Glutamatergic neuron (in vitro differentiated cells): ENCODE results near the gene CAP2. TPM values are rescaled to one million over a fixed set of nuclear protein-coding genes. Genes with fewer than 3 reads are reported as not detected.
A peak's percentile ranks its signal among the peaks of the same experiment; 100 is the strongest.

Source experiments
- DNase-seq: peaks from one replicate; pipeline ENCODE4 v3.0.0; 2022
- H3K27ac Mint-ChIP-seq: one replicate; pipeline ENCODE4 v1.8.0; 2020; ENCODE audit warnings: mild to moderate bottlenecking, mixed read lengths, inconsistent platforms; ENCODE audit not compliant: unreplicated experiment
- H3K27me3 Mint-ChIP-seq: one replicate; pipeline ENCODE4 v1.8.0; 2020; ENCODE audit warnings: mild to moderate bottlenecking, moderate library complexity, mixed read lengths, inconsistent platforms; ENCODE audit not compliant: unreplicated experiment
- H3K36me3 Mint-ChIP-seq: one replicate; pipeline ENCODE4 v1.8.0; 2020; ENCODE audit warnings: mild to moderate bottlenecking, mixed read lengths, inconsistent platforms; ENCODE audit not compliant: unreplicated experiment
- H3K4me1 Mint-ChIP-seq: one replicate; pipeline ENCODE4 v1.8.0; 2020; ENCODE audit warnings: mild to moderate bottlenecking, low read depth, mixed read lengths, inconsistent platforms; ENCODE audit not compliant: unreplicated experiment
- H3K4me3 Mint-ChIP-seq: one replicate; pipeline ENCODE4 v1.8.0; 2020; ENCODE audit warnings: mild to moderate bottlenecking, mixed read lengths, inconsistent platforms; ENCODE audit not compliant: unreplicated experiment
- H3K9me3 Mint-ChIP-seq: one replicate; pipeline ENCODE4 v1.8.0; 2020; ENCODE audit warnings: mild to moderate bottlenecking, moderate library complexity, mixed read lengths, inconsistent platforms; ENCODE audit not compliant: unreplicated experiment
- total RNA-seq: library from RNA; stranded (reverse); fragmentation: NEBNext Ultra II Directional; extraction: Animal tissue kit (Norgen Biotek cat#: 25700); gene quantifications from one replicate; pipeline ENCODE4 v1.2.1, GENCODE V29; 2021; ENCODE audit not compliant: unreplicated experiment
- TF ChIP-seq, protein P1 (sequence below): fragments of 200-600 bp; sonication (generic); IDR thresholded peaks from one replicate; pipeline ENCODE4 v1.5.0; 2021; ENCODE audit not compliant: partially characterized antibody, unreplicated experiment

CAP2 gene
- total RNA-seq, 1 donor from 2014 or later: 24.4 TPM

DNA sequence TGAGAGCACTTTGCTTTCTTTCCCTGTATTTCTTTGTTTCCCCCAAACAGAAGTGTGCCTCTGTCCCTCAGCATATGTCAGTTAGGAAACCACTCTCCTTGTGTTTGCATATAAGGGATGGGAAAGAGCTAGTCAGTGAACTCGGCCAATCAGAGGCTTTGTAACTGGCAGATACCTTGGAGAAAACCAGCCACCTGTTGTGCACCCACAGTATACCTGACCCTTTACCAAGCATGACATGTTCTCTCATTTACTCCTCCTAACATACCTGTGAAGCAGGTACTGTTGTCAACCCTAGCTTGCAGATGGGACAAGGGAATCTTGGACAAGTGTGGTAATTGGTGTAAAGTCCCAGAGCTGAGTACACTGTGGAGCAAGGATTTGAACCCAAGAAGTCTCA is 110.6 kb downstream of the CAP2 start:
- Mint-ChIP-seq H3K9me3 (peaks cover 3% of the 10 kb centered on the region), H3K27me3 (no peaks in the 10 kb centered on the region), H3K27ac (peak overlapping the region; percentile 86), H3K4me3 (peak overlapping the region; percentile 13), H3K36me3 (no peaks in the 10 kb centered on the region), H3K4me1 (peaks cover 20% of the 10 kb centered on the region)
- no peak for DNase-seq
- TF ChIP-seq, protein P1, sequence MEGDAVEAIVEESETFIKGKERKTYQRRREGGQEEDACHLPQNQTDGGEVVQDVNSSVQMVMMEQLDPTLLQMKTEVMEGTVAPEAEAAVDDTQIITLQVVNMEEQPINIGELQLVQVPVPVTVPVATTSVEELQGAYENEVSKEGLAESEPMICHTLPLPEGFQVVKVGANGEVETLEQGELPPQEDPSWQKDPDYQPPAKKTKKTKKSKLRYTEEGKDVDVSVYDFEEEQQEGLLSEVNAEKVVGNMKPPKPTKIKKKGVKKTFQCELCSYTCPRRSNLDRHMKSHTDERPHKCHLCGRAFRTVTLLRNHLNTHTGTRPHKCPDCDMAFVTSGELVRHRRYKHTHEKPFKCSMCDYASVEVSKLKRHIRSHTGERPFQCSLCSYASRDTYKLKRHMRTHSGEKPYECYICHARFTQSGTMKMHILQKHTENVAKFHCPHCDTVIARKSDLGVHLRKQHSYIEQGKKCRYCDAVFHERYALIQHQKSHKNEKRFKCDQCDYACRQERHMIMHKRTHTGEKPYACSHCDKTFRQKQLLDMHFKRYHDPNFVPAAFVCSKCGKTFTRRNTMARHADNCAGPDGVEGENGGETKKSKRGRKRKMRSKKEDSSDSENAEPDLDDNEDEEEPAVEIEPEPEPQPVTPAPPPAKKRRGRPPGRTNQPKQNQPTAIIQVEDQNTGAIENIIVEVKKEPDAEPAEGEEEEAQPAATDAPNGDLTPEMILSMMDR: no peak

DNA sequence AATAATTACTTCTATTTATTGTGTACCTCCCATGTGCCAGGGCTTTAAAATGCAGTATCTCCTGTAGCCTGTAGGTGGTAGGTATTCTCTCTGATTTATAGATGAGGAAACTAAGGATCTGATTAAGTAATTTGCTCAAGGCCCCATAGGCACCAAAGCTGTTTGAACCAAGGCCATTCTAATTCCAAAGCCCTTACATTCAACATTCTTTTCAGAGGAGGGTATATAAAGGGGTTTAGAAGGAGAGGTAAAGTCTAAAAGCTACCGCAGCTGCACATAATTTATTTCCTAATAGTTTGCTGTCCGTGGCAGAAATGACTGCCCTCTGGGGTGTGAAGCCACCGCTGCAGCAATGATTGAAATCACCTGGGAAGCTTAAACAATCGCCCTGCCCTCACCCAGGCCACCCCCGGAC is 111.7 kb downstream of the CAP2 start:
- TF ChIP-seq, protein P1: peak; percentile 52
- H3K4me1 Mint-ChIP-seq: peaks cover 20% of the 10 kb centered on the region
- no peaks in the 10 kb centered on the region for H3K36me3 Mint-ChIP-seq
- no peak for DNase-seq
- peaks cover 3% of the 10 kb centered on the region for H3K9me3 Mint-ChIP-seq
- no peak overlapping the region for H3K27ac Mint-ChIP-seq
- no peak overlapping the region for H3K4me3 Mint-ChIP-seq
- H3K27me3 Mint-ChIP-seq: no peaks in the 10 kb centered on the region

DNA sequence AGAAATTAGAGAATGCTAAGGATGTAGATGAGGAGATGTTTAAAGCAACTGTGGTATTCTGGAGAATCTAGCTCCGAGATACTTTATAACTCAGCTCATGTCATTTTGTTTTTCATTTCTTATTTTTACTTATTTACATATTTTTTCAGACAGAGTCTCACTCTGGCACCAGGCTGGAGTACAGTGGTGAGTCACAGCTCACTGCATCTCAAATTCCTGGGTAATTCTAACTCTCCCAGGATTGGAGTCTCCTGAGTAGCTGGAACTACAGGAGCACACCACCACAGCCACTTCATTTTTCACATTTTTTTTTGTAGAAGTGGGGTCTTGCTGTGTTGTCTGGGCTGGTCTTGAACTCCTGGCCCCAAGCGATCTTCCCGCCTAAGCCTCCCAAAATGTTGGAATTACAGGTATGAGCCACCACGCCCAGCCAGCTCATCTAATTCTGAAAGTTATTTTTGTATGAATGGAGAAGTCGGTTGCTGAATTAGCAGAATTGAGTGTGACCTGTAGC is 112.4 kb downstream of the CAP2 start:
- no peak overlapping the region for H3K4me3 Mint-ChIP-seq
- peaks cover 20% of the 10 kb centered on the region for H3K4me1 Mint-ChIP-seq
- no peaks in the 10 kb centered on the region for H3K36me3 Mint-ChIP-seq
- TF ChIP-seq, protein P1: no peak
- H3K27me3 Mint-ChIP-seq: no peaks in the 10 kb centered on the region
- no peak for DNase-seq
- no peak overlapping the region for H3K27ac Mint-ChIP-seq
- H3K9me3 Mint-ChIP-seq: peaks cover 3% of the 10 kb centered on the region

DNA sequence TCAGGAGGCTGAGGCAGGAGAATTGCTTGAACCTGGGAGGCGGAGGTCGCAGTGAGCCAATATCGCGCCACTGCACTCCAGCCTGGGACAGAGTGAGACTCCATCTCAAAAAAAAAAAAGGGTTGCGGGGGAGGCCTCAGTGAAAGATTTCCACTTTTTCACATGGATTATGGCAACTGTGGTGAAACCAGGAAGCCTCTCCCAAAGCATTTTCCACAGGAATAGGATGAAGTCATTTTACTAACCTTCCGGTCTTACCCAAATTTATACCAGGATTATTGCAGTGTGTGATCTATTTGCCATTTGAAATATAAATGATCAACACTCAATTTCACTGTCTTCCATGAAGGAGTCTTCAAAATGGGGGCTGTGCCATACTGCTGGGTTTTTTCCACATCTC is 113.1 kb downstream of the CAP2 start:
- Mint-ChIP-seq H3K27me3 (no peaks in the 10 kb centered on the region), H3K4me3 (no peak overlapping the region), H3K36me3 (no peaks in the 10 kb centered on the region), H3K27ac (no peak overlapping the region), H3K9me3 (peaks cover 3% of the 10 kb centered on the region), H3K4me1 (peaks cover 20% of the 10 kb centered on the region)
- DNase-seq: no peak
- TF ChIP-seq, protein P1: no peak

DNA sequence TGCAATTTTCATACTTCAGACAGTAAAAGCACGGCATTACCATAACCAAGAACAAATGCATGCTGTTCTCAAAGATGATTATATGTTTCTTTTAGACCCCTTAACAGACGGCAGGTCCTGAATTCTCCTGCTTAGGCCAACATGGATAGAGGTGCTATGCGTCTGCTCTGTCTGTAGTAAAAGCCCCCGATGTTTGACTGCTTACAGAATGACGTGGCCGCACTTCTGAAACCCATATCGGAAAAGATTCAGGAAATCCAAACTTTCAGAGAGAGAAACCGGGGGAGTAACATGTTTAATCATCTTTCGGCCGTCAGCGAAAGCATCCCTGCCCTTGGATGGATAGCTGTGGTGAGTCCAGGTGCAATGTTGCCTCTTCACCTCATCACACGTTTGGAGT is 113.6 kb downstream of the CAP2 start:
- H3K27ac Mint-ChIP-seq: no peak overlapping the region
- no peak for DNase-seq
- H3K9me3 Mint-ChIP-seq: peaks cover 3% of the 10 kb centered on the region
- H3K4me3 Mint-ChIP-seq: no peak overlapping the region
- H3K27me3 Mint-ChIP-seq: no peaks in the 10 kb centered on the region
- H3K36me3 Mint-ChIP-seq: no peaks in the 10 kb centered on the region
- TF ChIP-seq, protein P1: no peak
- H3K4me1 Mint-ChIP-seq: peaks cover 17% of the 10 kb centered on the region
